Heart left ventricle (tissue), 13 donors: ENCODE data around the gene PSMC5.

Experiments
- POLR2A ChIP-seq, 2 donors: fragments of 450-650 bp; IDR thresholded peaks; one replicate each; pipeline ENCODE4 v1.6.1; 2017; ENCODE audit warnings: antibody characterized with exemption in 2 of 2, mild to moderate bottlenecking in 2 of 2, moderate library complexity in 2 of 2
- TF ChIP-seq, protein P1 (sequence below), 12 donors: fragments of 200-600 bp; sonication (generic) in 4 of 12; IDR thresholded peaks; one replicate each; pipeline versions ENCODE4 v1.5.0 to v1.8.0; 2018 to 2022; ENCODE audit warnings: antibody characterized with exemption in 12 of 12, mild to moderate bottlenecking in 5 of 12
- donor health status: ischemic (EF 13 %, LVEDD 7.1; RV severe dilation, severe dysfunction).
- donor health status: DM: no; HTN: yes; CAD: no.
- donor health status: DM: no; HTN: no; CAD: no.
- donor health status: ischemic (EF 25% LVEDD 6.9; RV normal size, moderate dysfunction).
- donor health status: ischemic (EF 25% LVEDD 5.7; RV mildly dilated, moderate dysfunction).
- donor health status: ischemic (EF 35%, LVEDD 5.7; RV mildly dilated, moderate dysfunction).
- donor health status: nonischemic (EF 11% LVEDD 7.7; RV severe dilation, severe dysfunction).
- donor health status: DM: yes; HTN: yes; CAD: no.
- donor health status: PGD.
- donor health status: ischemic (EF 29% LVEDD 5.4; RV normal size, mild dysfunction).
- donor health status: nonischemic (EF 23%, LVEDD 6.1; RV moderate dilation, normal function).

DNA sequence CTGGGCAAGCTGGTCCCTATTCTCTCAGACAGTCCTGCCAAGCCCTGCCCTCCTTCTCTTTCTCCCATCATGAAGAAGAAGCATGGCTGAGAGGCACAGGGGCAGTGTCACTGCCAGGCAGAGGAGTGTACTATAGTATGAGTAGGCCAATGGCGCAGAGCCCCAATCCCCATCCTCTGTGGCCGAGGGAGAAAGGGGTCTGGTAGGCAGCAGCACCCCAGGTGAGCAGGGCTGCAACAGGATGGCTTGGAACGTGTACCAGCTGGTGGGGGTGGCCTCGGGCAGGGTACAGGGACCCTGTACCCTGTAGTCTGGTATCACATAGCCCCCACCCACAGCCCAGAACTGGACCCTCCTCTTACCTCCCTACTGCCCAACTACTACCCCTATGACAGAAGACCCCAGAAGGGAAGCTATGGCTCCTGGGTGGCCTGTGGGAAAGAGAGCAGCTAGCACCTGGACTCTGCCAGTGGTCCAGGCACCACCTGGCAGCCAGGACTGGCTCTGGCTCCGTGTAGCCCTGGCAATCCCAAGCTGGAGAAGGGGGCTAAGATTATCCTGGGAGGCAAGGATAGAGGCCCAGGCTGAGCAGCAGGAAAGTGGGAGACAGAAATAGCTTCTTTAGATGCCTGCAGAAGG is 10.8 kb downstream of the PSMC5 start:
- TF ChIP-seq, protein P1, sequence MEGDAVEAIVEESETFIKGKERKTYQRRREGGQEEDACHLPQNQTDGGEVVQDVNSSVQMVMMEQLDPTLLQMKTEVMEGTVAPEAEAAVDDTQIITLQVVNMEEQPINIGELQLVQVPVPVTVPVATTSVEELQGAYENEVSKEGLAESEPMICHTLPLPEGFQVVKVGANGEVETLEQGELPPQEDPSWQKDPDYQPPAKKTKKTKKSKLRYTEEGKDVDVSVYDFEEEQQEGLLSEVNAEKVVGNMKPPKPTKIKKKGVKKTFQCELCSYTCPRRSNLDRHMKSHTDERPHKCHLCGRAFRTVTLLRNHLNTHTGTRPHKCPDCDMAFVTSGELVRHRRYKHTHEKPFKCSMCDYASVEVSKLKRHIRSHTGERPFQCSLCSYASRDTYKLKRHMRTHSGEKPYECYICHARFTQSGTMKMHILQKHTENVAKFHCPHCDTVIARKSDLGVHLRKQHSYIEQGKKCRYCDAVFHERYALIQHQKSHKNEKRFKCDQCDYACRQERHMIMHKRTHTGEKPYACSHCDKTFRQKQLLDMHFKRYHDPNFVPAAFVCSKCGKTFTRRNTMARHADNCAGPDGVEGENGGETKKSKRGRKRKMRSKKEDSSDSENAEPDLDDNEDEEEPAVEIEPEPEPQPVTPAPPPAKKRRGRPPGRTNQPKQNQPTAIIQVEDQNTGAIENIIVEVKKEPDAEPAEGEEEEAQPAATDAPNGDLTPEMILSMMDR (IDR thresholded peaks at IDR 0.05) = no peak
- TF ChIP-seq POLR2A (IDR thresholded peaks at IDR 0.05) = no peak
